HG02642 (cell line): ENCODE measurements around the gene FIGLA.
"Not testable (repeated sequence)": the region's sequence is repeated elsewhere in the genome, so short reads cannot be mapped to it uniquely, and the experiment has no call there.

Source experiments
- ATAC-seq: cut with Tn5 transposase; IDR thresholded peaks from one replicate; pipeline ENCODE4 v1.9.1; 2021; ENCODE audit warnings: mild to moderate bottlenecking; ENCODE audit not compliant: unreplicated experiment, poor library complexity

FIGLA gene

GRCh38 chr2:70748002-70748784 lies 42.2 kb downstream of the FIGLA start:
- no peak for ATAC-seq

- ATAC-seq: no peak
These were observed 43.2 kb downstream of the FIGLA start for GRCh38 chr2:70747284-70747683.

DNA sequence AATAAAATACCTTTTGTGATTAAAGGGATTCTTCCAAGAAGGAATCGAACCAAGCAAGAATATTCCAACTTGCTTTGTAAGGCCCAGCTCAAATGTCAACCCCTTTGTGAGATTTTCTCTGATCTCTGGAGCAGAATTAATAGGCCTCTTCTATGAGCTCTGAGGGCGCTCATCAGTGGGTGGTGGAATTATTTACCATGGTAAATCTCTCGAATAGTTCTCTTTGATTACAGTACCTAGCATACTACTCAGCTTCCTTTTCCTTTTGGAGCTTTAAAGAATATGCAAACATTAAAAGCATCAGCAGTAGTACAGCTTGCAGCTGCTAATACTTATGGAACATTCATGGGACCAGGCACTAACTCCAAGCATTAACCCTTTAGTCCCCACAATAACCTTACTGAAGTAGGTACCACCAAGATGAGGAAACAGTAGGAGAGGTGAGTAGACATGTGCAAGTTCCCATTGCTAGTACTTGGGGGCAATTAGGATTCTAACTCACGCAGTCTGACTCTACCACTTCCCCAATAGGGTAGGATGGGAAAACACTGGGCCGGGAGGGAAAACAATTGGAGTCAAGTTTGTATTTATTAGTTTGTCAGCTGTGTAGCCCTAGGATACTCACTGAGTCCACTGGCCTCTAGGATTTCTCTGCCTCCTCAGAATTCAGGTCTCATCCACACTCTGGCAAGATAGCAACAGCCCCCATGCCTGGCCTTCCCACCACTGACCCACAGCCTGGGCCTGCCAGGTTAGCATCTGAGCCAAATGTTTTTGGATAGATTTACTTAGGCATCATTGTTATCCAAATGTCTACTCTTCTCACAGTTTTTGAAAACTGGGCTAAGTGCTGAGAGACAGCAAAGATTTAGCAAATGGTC lies 44.1 kb downstream of the FIGLA start:
- ATAC-seq: no peak

DNA sequence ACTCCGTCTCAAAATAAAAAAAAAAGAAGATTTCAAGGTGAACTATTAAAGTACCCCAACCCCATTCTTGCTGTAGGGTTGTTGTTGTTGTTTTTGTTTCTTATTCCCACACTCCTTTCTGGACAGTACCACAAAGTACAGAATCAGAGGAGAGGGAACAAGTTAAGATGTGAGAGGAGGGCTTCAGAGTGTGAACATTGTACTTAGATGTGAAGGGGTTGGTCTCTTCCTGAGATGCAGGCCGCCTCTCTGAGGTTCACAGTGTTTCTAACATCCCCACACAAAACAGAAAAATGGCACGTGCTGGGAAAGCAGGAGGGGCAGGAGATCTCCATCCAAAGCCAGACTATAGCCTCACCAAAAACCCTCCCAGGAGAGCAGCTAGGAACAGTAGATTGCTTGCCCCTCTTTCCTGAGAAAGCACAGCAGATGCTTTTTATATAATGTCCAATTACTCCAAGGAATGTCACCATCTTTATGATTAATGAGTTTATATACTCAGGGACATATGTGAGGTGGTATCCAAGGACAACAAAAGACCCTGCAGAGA lies 45.1 kb downstream of the FIGLA start:
- no peak for ATAC-seq

GRCh38 chr2:70744397-70744796 lies 46.0 kb downstream of the FIGLA start:
- ATAC-seq: no peak

- ATAC-seq: no peak
These were observed 46.8 kb downstream of the FIGLA start for GRCh38 chr2:70743677-70744076.

GRCh38 chr2:70743068-70743467 lies 47.4 kb downstream of the FIGLA start:
- ATAC-seq: no peak

DNA sequence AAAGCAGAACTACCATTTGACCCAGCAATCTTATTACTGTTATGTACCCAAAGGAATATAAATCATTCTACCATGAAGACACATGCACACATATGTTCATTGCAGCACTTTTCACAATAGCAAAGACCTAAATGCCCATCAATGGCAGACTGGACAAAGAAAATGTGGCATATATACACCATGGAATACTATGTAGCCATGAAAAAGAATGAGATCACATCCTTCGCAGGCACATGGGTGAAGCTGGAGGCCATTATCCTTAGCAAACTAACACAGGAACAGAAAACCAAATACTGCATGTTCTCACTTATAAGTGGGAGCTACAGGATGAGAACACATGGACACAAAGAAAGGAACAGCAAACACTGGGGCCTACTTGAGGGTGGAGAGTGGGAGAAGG lies 51.0 kb downstream of the FIGLA start:
- not testable (repeated sequence) for ATAC-seq

DNA sequence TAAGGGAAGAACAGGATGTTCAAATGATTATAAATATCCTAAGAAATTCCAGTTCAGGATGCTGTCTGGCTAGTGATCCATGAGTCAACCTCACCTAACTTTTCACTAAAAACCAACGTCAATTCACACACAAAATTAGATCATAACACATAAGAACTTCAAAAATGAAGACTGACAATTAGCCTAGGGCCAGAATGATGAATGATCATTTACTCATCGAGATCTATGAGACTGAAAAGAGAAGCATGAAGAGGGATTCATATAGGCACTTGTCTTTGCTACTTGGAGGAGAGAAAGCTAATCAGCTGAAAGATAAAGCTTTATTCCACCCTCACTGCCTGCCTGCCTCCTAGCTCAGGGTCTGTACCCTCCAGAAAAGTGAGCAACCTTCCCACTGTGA lies 52.3 kb downstream of the FIGLA start:
- no peak for ATAC-seq

GRCh38 chr2:70735071-70735470 lies 55.4 kb downstream of the FIGLA start:
- no peak for ATAC-seq

DNA sequence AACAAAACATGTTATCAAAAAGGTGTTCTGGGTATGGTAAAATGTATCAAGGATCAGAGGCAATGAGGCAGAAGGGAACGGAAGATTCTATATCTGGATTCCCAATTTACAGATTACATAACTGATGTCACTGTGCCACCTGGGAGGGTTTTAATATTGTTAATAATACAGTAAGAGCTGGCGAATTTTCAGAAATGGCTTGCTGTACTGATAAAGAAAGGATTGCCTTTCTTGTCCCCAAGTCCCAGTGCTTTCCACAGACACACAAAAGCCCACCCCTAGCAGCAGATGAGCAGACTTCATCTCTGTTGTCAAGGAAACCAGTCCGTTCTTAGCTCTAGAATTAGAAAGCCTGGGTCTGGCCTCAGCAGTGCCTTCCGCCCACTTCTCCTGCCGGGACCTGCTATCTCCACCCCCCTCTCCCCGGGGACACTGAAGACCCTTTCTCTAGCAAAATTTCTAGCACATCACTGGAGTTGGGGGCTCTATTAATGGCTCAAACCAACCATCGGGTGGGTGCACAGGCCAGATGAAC lies 56.7 kb downstream of the FIGLA start:
- ATAC-seq: no peak

- ATAC-seq: no peak
These were observed 57.4 kb downstream of the FIGLA start for GRCh38 chr2:70732766-70733645.

GRCh38 chr2:70730730-70731129 lies 59.7 kb downstream of the FIGLA start:
- ATAC-seq: no peak

GRCh38 chr2:70729647-70730046 lies 60.8 kb downstream of the FIGLA start:
- ATAC-seq: no peak

- ATAC-seq: no peak
These were observed 62.3 kb downstream of the FIGLA start for GRCh38 chr2:70728128-70728527.
